Posterior vena cava (tissue), 2 donors: Measurements from ENCODE around the gene AGAP5. TPM values are rescaled to one million over a fixed set of nuclear protein-coding genes. Genes with fewer than 3 reads are reported as not detected.
"Not testable (repeated sequence)": the region's sequence is repeated elsewhere in the genome, so short reads cannot be mapped to it uniquely, and the experiment has no call there.

Experiments
- DNase-seq: peaks from one replicate; pipeline ENCODE4 v3.0.0-alpha.2; 2020; ENCODE audit warnings: low spot score
- intact Hi-C, 2 donors: fragments of 100-400 bp; cut with DNase I; formaldehyde crosslinking; loops; one replicate each; pipeline versions ENCODE4 v1.14.1 to v1.14.2; 2022 to 2023
- total RNA-seq, 2 donors: library from RNA; stranded (reverse); fragmentation: NEBNext Ultra II Directional; extraction: Animal tissue kit (Norgen Biotek cat#: 25700); gene quantifications; one replicate each; pipeline ENCODE4 v1.2.1, GENCODE V29; 2021
- donor health status: DM: yes; HTN: yes; CAD: no.
- donor health status: DM: yes; HTN: yes; CAD: no.

Gene AGAP5
- total RNA-seq, 2 donors from 2014 or later = 7.3 to 7.8 TPM

- DNase-seq, intact Hi-C loops: not testable (repeated sequence)
Observed at GRCh38 chr10:73715179-73716156, 17.6 kb upstream of the AGAP5 start.

DNA sequence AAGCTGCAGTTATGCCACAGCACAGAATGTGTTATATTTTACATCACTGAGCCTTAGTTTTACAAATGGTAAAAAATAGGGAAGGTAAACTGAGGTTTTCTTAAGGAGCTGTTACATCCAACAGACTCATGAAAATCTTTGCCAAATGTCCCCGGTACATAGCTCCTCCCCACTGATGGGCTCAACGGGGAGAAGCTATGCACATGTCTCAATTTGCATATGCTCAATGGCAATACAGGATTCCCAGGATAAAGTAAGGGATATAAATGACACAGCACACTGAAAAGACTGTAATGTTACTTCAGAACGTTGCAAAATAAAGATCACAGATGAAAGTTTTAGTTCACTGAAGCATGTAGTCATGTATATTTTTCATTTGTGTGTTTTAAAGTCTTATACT is 16.6 kb upstream of the AGAP5 start:
- intact Hi-C loops, DNase-seq: not testable (repeated sequence)

DNA sequence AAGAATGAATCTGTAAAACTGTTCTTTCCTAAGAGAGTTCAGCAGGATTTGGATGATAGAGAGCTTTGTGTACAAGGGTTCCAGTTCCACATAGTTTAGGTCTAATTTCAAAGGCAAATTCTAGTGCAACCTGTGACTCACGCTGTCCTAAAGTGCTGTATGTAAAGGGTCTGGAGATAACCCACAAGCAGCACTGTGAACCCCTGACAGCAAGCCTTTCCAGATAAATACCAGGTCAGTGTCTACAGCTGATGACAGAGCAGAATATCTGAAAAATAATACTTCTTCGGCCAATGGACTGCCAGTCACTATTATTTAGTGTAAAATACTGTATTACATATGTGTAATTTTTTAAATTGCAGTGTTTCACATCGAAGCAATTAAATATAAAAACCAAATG is 16.0 kb upstream of the AGAP5 start:
- DNase-seq = not testable (repeated sequence)

GRCh38 chr10:73711683-73712082 is 13.8 kb upstream of the AGAP5 start:
- DNase-seq, intact Hi-C loops: not testable (repeated sequence)

More for the DNA sequence above, 16.0 kb upstream of the AGAP5 start:
- intact Hi-C loops = not testable (repeated sequence)

DNA sequence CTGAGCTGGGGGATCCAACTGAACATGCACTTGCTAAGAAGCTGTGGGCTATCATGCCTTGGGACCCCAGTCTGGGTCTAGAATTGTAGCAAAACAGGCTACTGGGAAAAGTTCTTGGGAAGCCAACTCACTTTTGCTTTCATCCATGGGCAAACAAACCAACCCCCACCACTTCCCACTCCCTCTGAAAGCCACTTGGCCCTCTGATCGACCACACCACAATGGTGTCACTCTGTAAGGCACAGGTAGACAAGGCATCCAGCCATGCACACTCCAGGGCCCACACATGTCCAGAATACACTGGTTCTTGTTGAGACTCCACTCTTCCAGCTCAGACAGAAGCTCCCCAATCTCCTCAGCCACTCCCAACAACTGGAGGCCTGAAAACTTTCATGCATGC is 10.2 kb upstream of the AGAP5 start:
- DNase-seq, intact Hi-C loops: not testable (repeated sequence)

DNA sequence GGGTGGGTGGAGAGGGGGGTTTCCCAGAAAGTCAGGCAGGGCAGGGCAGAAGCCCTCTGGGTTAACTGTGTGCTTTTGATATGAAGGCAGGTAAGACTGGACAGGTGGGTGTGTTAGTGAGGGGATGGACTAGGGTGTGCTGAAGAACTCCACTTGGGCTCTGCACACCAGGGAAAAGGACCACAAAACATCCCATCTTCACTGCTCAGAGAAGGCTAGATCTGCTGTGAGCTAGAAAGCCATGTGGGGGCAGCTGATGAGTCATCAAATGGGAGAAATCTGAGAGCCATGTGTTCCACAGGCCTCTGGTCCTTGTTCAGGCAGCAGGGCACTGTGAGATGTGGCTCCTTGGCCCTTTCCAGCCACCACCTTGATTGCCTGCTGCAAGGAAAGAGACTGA is 9.7 kb upstream of the AGAP5 start:
- DNase-seq, intact Hi-C loops: not testable (repeated sequence)

DNA sequence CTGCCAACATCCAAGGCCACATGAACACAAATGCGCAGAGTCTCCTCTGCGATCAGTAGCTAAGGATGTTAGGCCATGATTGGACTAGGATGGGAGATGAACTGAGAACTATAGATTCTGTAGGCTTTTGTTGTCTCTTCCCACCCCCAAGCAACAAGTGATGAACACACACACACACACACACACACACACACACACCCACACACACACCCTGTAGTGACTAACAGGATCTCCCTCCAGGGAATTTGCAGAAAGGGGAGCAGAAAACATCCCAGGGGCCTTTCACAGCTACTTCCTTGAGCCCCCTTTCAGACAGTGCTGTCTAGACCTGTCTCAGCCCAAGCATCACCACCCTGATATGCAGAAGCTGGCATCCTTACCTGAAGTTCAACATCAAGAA is 8.6 kb upstream of the AGAP5 start:
- DNase-seq, intact Hi-C loops: not testable (repeated sequence)

DNA sequence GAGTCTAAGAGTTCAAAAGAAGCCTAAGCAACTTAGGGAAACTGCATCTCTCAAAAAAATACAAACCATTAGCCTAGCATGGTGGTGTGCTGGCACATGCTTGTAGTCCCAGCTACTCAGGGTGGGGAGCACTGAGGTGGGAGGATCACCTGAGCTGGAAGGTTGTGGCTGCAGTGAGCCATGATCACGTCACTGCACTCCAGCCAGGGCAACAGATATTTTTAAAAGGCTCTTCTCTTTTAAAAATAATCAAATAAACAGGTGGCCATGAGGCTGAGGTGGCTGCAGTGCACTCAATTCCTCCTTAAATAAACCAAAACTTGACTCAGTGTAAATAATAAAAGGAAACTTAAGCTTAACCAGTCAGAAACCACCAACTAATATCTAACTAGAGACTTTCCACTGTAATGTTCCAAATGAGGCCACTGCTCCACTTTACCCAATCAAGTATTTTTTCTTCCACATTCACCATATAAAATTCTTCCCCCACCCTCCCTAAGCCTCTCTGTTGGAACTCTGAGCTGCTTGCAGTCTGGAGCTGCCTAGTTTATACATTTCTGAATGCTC is 7.7 kb upstream of the AGAP5 start:
- intact Hi-C loops, DNase-seq: not testable (repeated sequence)

GRCh38 chr10:73703924-73704323 is 6.0 kb upstream of the AGAP5 start:
- intact Hi-C loops, DNase-seq: not testable (repeated sequence)

DNA sequence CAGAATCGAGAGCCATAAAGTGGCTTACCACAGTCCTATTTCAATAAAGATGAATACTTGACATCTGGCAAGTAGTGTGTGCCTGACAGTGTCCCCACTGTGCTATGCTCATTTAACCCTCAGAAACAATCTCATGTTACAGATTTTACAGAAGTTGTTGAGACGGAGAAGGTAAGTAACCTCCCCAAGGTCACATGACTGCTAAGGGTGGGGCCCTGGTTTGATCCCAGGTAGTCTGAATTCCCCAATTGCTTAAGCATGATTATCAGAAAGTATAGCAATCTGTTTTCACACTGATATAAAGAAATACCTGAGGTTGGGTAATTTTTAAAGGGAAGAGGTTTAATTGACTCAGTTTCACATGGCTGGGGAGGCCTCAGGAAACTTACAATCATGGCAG is 910 bp upstream of the AGAP5 start:
- DNase-seq, intact Hi-C loops: not testable (repeated sequence)

DNA sequence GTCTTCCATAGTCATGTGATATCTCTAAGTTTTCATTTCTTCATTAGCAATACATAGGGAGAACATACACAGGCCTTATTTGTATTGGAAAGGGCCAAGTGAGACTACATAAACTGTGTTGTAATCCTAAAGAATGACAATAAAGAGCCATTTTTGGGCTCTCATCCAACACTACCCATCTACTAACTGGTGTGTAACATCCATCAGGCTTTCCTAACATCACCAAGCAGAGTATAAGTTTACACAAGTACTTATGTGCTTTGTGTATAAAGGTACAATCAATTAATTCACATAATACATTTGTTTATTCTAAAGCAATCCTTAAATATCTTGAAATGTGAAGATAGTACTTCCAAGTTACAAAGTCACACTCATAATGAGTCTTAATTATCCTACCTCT is 2.6 kb downstream of the AGAP5 start:
- DNase-seq, intact Hi-C loops: not testable (repeated sequence)

- DNase-seq, intact Hi-C loops: not testable (repeated sequence)
Observed at GRCh38 chr10:73690755-73691154, 7.2 kb downstream of the AGAP5 start.

GRCh38 chr10:73689596-73689995 is 8.3 kb downstream of the AGAP5 start:
- intact Hi-C loops, DNase-seq: not testable (repeated sequence)

DNA sequence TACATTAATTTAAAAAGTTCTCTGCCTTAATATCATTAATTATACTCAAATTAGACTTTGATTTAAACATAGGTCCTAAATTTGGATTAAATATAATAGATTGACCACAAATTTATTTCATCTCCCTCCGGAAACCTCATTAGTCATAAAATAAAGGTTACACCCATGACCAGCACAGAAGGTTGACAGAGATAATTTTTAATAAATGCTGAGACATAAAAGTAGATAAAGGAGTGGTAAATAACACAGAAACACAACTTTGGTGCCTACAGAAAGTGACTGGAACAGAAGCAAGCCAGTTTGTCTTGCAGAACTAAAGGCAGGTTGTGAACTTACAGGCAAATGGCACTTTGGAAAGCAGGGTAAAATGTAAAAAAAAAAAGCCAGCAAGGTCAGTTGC is 10.3 kb downstream of the AGAP5 start:
- intact Hi-C loops, DNase-seq: not testable (repeated sequence)

GRCh38 chr10:73674546-73674945 is 23.4 kb downstream of the AGAP5 start:
- intact Hi-C loops = not testable (repeated sequence)

DNA sequence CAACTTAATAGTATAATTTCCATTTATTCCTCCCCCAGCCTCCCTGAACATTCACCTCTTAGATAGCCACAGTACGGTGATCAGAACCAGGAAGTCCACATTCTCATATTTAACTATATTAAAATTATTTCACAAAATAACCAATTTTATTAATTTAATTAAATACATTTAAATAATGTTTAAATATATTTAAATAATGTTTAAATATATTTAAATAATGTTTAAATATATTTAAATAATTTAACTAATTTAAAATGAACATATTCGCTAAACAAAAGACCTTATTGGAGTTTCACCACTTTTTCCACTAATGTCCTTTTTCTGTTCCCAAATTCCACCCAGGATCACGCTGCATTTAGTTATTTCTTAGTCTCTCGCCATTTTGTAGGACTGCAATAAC is 29.5 kb downstream of the AGAP5 start:
- DNase-seq, intact Hi-C loops: not testable (repeated sequence)

More at GRCh38 chr10:73674546-73674945, 23.4 kb downstream of the AGAP5 start:
- DNase-seq = not testable (repeated sequence)

GRCh38 chr10:73666153-73666809 is 31.6 kb downstream of the AGAP5 start:
- not testable (repeated sequence) for DNase-seq

DNA sequence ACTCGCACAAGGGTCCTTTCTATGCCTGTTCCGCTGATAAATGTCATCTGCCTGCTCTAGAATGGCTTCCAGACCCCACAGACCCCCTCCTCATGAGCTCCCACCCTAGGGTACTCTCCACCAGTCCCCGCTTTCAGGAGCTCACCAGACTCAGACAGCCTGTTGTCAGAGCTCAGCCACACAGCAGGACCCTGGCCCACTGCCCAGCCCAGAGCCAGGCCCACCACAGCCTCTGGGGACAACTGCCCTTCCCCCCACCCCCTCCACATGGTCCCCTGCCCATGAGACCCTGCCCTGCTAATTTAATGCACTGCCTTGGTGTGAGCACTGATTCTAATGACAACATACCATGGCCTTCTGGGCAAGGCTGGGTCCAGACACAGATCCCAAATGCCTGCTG is 32.3 kb downstream of the AGAP5 start:
- intact Hi-C loops, DNase-seq: not testable (repeated sequence)

More at GRCh38 chr10:73666153-73666809, 31.6 kb downstream of the AGAP5 start:
- intact Hi-C loops = not testable (repeated sequence)

GRCh38 chr10:73664156-73665040 is 33.5 kb downstream of the AGAP5 start:
- intact Hi-C loops, DNase-seq: not testable (repeated sequence)
